SK-N-MC (cell line): ENCODE results near the gene IHH.

Source experiments
- EZH2 ChIP-seq: fragments of 200-600 bp; sonication (generic); IDR thresholded peaks from one replicate; pipeline ENCODE4 v1.6.1; 2017; ENCODE audit warnings: antibody characterized with exemption
- FOXP2 ChIP-seq: optimal IDR thresholded peaks from 2 replicates; pipeline ENCODE3; 2011; ENCODE audit warnings: mild to moderate bottlenecking, moderate library complexity; ENCODE audit not compliant: insufficient read depth; ENCODE audit errors: extremely low read length, control extremely low read depth
- POLR2AphosphoS5 ChIP-seq: IDR thresholded peaks from 2 replicates; pipeline ENCODE4 v1.6.1; 2012; ENCODE audit warnings: mild to moderate bottlenecking, low read depth, low read length, borderline replicate concordance

GRCh38 chr2:219084791-219085190, 24.1 kb upstream of the IHH start:
- TF ChIP-seq EZH2 = no peak
- no peak for TF ChIP-seq FOXP2
- TF ChIP-seq POLR2AphosphoS5 = no peak
